Caco-2 (cell line): Measurements from ENCODE around the gene ALDH3B1. TPM values are rescaled to one million over a fixed set of nuclear protein-coding genes. Genes with fewer than 3 reads are reported as not detected.

Experiments used
- BruUV-seq: library from RNA; stranded (reverse); fragments of 400-500 nt; replicated peaks from 2 replicates; lab custom pipeline; 2021; lab: Mats Ljungman, UMichigan
- CTCF ChIA-PET: fragments of 300-600 bp; sonication (Branson Sonifier 250); formaldehyde crosslinking; loops from one replicate; lab custom pipeline; 2022; ENCODE audit warnings: antibody characterized with exemption; lab: Charles Lee
- POLR2A ChIA-PET: fragments of 300-600 bp; sonication (Branson Sonifier 250); formaldehyde crosslinking; loops from one replicate; lab custom pipeline; 2022; ENCODE audit warnings: antibody characterized with exemption; lab: Charles Lee
- DNase-seq, 2 experiments: peaks; one replicate each; pipeline versions ENCODE4 v3.0.0 to v3.0.0-alpha.2; 2020 to 2022
- H3K27me3 ChIP-seq: replicated peaks from 2 replicates; pipeline ENCODE4 v1.6.0; 2011; ENCODE audit warnings: low read length; ENCODE audit not compliant: control insufficient read depth, insufficient read depth
- H3K36me3 ChIP-seq: 2 replicates; pipeline ENCODE4 v1.5.1; 2011; ENCODE audit warnings: low read length; ENCODE audit not compliant: control insufficient read depth, insufficient read depth
- H3K4me1 ChIP-seq: fragments of 250-450 bp; sonication (Bioruptor Pico); 2 replicates; pipeline ENCODE4 v1.5.1; 2020; ENCODE audit warnings: mild to moderate bottlenecking
- H3K4me3 ChIP-seq: 2 replicates; pipeline ENCODE4 v1.5.1; 2011; ENCODE audit warnings: low read depth, mild to moderate bottlenecking, control low read depth, low read length
- H3K9me3 ChIP-seq: fragments of 250-450 bp; sonication (Bioruptor Pico); 2 replicates; pipeline ENCODE4 v1.5.1; 2020; ENCODE audit warnings: mild to moderate bottlenecking, moderate library complexity
- H3K27ac Mint-ChIP-seq: one replicate; pipeline ENCODE4 v1.8.0; 2022; ENCODE audit warnings: mixed read lengths; ENCODE audit not compliant: unreplicated experiment
- H3K27me3 Mint-ChIP-seq: one replicate; pipeline ENCODE4 v1.8.0; 2022; ENCODE audit warnings: mixed read lengths; ENCODE audit not compliant: insufficient read depth, unreplicated experiment
- H3K36me3 Mint-ChIP-seq: one replicate; pipeline ENCODE4 v1.8.0; 2022; ENCODE audit warnings: mild to moderate bottlenecking, mixed read lengths; ENCODE audit not compliant: insufficient read depth, unreplicated experiment
- H3K4me1 Mint-ChIP-seq: one replicate; pipeline ENCODE4 v1.8.0; 2022; ENCODE audit warnings: low read depth, mixed read lengths; ENCODE audit not compliant: unreplicated experiment
- H3K4me3 Mint-ChIP-seq: one replicate; pipeline ENCODE4 v1.8.0; 2022; ENCODE audit warnings: mild to moderate bottlenecking, moderate library complexity, mixed read lengths; ENCODE audit not compliant: unreplicated experiment
- H3K9me3 Mint-ChIP-seq: one replicate; pipeline ENCODE4 v1.8.0; 2022; ENCODE audit warnings: mixed read lengths; ENCODE audit not compliant: unreplicated experiment
- intact Hi-C: fragments of 100-400 bp; cut with micrococcal nuclease; formaldehyde crosslinking; loops from one replicate; pipeline ENCODE4 v1.10.0; 2022; ENCODE audit not compliant: unreplicated experiment
- total RNA-seq: library from RNA; stranded (reverse); gene quantifications from 2 replicates; pipeline ENCODE4 v1.2.3, GENCODE V29; 2022
- TF ChIP-seq, protein P1 (sequence below), 2 experiments: fragments of 200-600 bp in 1 of 2; IDR thresholded peaks; 1 replicate in 1 of 2; 2 replicates in 1 of 2; pipeline versions ENCODE4 v1.5.1 to v1.8.0; 2011 to 2022; ENCODE audit warnings: antibody characterized with exemption in 1 of 2, control low read depth in 1 of 2, inconsistent platforms in 1 of 2, low read depth in 1 of 2, low read length in 1 of 2, mild to moderate bottlenecking in 1 of 2, moderate library complexity in 1 of 2; ENCODE audit not compliant: insufficient read depth in 1 of 2, severe bottlenecking in 1 of 2, unreplicated experiment in 1 of 2

Gene ALDH3B1
- total RNA-seq, 1 experiment from 2014 or later: 8.2 TPM

DNA sequence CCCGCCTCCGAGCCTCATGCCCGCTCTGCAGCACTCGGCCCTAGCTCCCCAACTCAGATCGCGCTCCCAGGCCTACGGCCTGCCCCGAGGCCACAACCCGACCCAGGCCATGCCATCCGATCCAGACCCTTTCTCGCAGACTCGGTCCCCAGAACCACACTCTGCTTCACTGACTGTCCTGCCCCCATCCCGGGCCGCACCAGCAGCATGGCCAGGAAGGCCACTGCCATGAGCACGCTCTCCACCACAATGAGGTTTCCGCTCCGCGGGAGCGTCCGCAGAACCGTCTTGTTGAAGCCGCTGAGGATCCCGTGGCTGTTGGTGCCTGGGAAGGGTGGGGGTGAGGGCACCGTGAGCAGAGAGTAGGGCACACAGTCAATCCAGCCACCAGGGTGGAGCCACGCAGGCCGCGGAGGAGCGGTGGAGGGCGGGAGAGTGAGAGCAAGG, 12.6 kb upstream of the ALDH3B1 start:
- no peak overlapping the region for H3K27ac Mint-ChIP-seq

DNA sequence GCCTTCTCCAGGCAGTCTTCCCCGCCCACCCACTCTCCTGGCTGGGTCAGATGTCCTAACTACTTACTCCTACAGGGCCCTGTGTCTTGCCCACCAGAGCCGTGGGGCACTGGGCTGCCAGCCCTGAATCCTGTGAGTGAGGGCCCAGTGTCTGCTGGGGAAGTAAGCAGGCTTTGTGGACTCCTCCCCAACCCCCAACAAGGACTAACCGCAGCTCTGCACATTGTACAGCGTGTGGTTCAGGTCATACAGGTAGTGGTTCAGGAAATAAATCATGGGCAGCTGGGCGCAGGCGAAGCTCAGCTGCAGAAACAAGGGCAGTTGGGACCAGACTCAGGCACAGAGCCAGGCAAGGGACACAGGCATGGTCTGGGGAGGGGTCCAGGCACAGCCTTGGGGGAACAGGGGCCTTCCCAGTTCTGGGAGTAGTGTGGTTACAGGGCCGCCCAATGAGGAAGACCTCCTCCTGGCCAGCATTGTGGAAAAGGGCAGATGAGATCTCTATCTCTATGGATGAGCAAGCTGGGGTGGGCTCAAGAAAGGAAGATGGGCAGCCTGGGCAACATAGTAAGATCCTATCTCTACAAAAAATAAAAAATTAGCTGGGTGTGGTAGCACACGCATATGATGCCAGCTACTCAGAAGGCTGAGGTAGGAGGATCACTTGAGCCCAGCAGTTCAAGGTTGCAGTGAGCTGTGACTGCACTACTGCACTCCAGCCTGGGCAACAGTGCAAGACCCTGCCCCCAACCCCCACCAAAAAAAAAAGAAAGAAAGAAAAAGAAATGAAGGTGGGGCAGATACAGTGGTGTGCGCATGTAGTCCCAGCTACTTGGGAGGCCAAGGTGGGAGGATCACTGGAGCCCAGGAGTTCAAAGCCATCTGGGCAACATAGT, 11.7 kb upstream of the ALDH3B1 start:
- peaks cover 9% of the 10 kb centered on the region for H3K4me1 Mint-ChIP-seq
- peaks cover 4% of the 10 kb centered on the region for H3K36me3 Mint-ChIP-seq
- no TSS peak for BruUV-seq
- intact Hi-C loops: no loop called here
- POLR2A ChIA-PET: no interaction called here
- peak in 1 of 2 experiments; percentile 35 for DNase-seq
- H3K9me3 ChIP-seq: no peaks in the 10 kb centered on the region
- no peaks in the 10 kb centered on the region for H3K9me3 Mint-ChIP-seq
- H3K36me3 ChIP-seq: 0 out of 2 replicates have a peak, but pooled peaks cover 1% of the 10 kb centered on the region
- H3K4me3 ChIP-seq: no peak overlapping the region
- H3K27me3 Mint-ChIP-seq: no peaks in the 10 kb centered on the region
- no peak overlapping the region for H3K27ac Mint-ChIP-seq
- H3K4me1 ChIP-seq: peaks cover 4% of the 10 kb centered on the region; the same call in 1 of the 2 replicates
- TF ChIP-seq, protein P1, sequence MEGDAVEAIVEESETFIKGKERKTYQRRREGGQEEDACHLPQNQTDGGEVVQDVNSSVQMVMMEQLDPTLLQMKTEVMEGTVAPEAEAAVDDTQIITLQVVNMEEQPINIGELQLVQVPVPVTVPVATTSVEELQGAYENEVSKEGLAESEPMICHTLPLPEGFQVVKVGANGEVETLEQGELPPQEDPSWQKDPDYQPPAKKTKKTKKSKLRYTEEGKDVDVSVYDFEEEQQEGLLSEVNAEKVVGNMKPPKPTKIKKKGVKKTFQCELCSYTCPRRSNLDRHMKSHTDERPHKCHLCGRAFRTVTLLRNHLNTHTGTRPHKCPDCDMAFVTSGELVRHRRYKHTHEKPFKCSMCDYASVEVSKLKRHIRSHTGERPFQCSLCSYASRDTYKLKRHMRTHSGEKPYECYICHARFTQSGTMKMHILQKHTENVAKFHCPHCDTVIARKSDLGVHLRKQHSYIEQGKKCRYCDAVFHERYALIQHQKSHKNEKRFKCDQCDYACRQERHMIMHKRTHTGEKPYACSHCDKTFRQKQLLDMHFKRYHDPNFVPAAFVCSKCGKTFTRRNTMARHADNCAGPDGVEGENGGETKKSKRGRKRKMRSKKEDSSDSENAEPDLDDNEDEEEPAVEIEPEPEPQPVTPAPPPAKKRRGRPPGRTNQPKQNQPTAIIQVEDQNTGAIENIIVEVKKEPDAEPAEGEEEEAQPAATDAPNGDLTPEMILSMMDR (IDR thresholded peaks at IDR 0.05; ENCODE audit: insufficient read depth in 1 of 2, low read depth in 1 of 2, low read length in 1 of 2, severe bottlenecking in 1 of 2, unreplicated experiment in 1 of 2): no peak
- H3K27me3 ChIP-seq: no peaks in the 10 kb centered on the region
- CTCF ChIA-PET: no interaction called here
- H3K4me3 Mint-ChIP-seq: no peak overlapping the region

More for the DNA sequence above, 12.6 kb upstream of the ALDH3B1 start:
- H3K4me3 Mint-ChIP-seq: no peak overlapping the region
- intact Hi-C loops: no loop called here
- Histone ChIP-seq H3K9me3 (no peaks in the 10 kb centered on the region), H3K36me3 (no peaks in the 10 kb centered on the region), H3K27me3 (no peaks in the 10 kb centered on the region), H3K4me3 (no peak overlapping the region), H3K4me1 (peaks cover 4% of the 10 kb centered on the region; the same call in 1 of the 2 replicates)
- TF ChIP-seq, protein P1 (IDR thresholded peaks at IDR 0.05; ENCODE audit: insufficient read depth in 1 of 2, low read depth in 1 of 2, low read length in 1 of 2, severe bottlenecking in 1 of 2, unreplicated experiment in 1 of 2): no peak
- H3K9me3 Mint-ChIP-seq: no peaks in the 10 kb centered on the region
- H3K36me3 Mint-ChIP-seq: peaks cover 4% of the 10 kb centered on the region
- H3K27me3 Mint-ChIP-seq: no peaks in the 10 kb centered on the region
- no TSS peak for BruUV-seq
- DNase-seq: peak in 1 of 2 experiments; percentile 36
- H3K4me1 Mint-ChIP-seq: peaks cover 3% of the 10 kb centered on the region
- ChIA-PET CTCF (no interaction called here), POLR2A (no interaction called here)

DNA sequence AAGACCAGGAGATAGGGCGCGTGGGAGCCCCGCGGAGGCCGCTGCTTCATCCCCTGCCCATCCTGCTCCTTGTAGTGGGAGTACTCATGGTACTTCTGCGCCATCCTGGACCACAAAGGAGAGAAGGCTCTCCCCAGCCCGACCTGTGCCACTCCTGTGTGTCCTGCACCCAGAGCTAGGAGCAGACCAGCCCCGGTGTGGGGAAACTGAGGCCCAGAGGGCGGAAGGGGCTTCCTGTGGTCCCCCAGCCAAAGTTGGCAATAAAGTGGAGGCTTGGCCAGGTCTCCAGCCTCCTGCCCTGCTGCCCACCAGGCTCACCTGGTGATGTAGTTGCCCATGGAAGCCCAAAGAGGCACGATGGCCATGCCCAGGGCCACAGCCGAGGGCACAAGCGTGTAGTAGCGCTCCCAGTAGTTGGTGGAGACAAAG, 10.9 kb upstream of the ALDH3B1 start:
- POLR2A ChIA-PET: no interaction called here

More for the DNA sequence above, 10.9 kb upstream of the ALDH3B1 start:
- Histone ChIP-seq H3K4me3 (no peak overlapping the region), H3K4me1 (peaks cover 5% of the 10 kb centered on the region), H3K9me3 (no peaks in the 10 kb centered on the region), H3K36me3 (0 out of 2 replicates have a peak, but pooled peaks cover 1% of the 10 kb centered on the region), H3K27me3 (no peaks in the 10 kb centered on the region)
- Mint-ChIP-seq H3K9me3 (no peaks in the 10 kb centered on the region), H3K4me3 (no peak overlapping the region), H3K4me1 (peaks cover 9% of the 10 kb centered on the region), H3K36me3 (peaks cover 4% of the 10 kb centered on the region), H3K27ac (no peak overlapping the region), H3K27me3 (no peaks in the 10 kb centered on the region)
- DNase-seq: peak in 1 of 2 experiments; percentile 35
- TF ChIP-seq, protein P1 (IDR thresholded peaks at IDR 0.05; ENCODE audit: insufficient read depth in 1 of 2, low read depth in 1 of 2, low read length in 1 of 2, severe bottlenecking in 1 of 2, unreplicated experiment in 1 of 2): no peak
- CTCF ChIA-PET: no interaction called here
- BruUV-seq: no TSS peak
- intact Hi-C loops: no loop called here
